AG09319 (cell line): ENCODE measurements around the gene ACO2.

Experiments used
- DNase-seq: peaks from one replicate; pipeline ENCODE4 v3.0.0-alpha.2; 2010; ENCODE audit warnings: low read depth; ENCODE audit errors: extremely low read depth
- CTCF ChIP-seq: IDR thresholded peaks from 2 replicates; pipeline ENCODE4 v1.5.1; 2011; ENCODE audit warnings: low read depth, mild to moderate bottlenecking, inconsistent platforms, low read length, moderate library complexity

ACO2 gene

GRCh38 chr22:41461901-41462300 is 7.0 kb upstream of the ACO2 start:
- DNase-seq = no peak
- TF ChIP-seq CTCF = no peak

- DNase-seq = no peak
- TF ChIP-seq CTCF = no peak
Measured at GRCh38 chr22:41469218-41469851, 418 bp downstream of the ACO2 start.

- DNase-seq = no peak
- TF ChIP-seq CTCF = no peak
Measured at GRCh38 chr22:41470886-41471285, 2.0 kb downstream of the ACO2 start.

GRCh38 chr22:41471568-41471967 is 2.7 kb downstream of the ACO2 start:
- TF ChIP-seq CTCF = no peak
- DNase-seq = no peak

GRCh38 chr22:41474872-41475451 is 6.0 kb downstream of the ACO2 start:
- no peak for DNase-seq
- no peak for TF ChIP-seq CTCF

GRCh38 chr22:41478473-41478872 is 9.6 kb downstream of the ACO2 start:
- DNase-seq = no peak
- TF ChIP-seq CTCF = no peak

GRCh38 chr22:41478891-41479521 is 10.1 kb downstream of the ACO2 start:
- no peak for TF ChIP-seq CTCF
- no peak for DNase-seq
